ENCODE measurements around the gene LRPPRC. TPM values are rescaled to one million over a fixed set of nuclear protein-coding genes. Genes with fewer than 3 reads are reported as not detected.

Gene LRPPRC
- total RNA-seq, 2 donors from 2014 or later: 39.2 to 75.6 TPM

GRCh38 chr2:43946685-43947084 lies 49.1 kb downstream of the LRPPRC start:
- Histone ChIP-seq H3K27ac (no peak overlapping the region), H3K4me1 (no peaks in the 10 kb centered on the region), H3K27me3 (no peaks in the 10 kb centered on the region), H3K4me3 (no peak overlapping the region), H3K9me3 (no peaks in the 10 kb centered on the region), H3K36me3 (peaks cover 71% of the 10 kb centered on the region)
- no peak for TF ChIP-seq CTCF (IDR thresholded peaks at IDR 0.05)
- DNase-seq (ENCODE audit: low spot score): no peak

GRCh38 chr2:43945439-43945838 lies 50.4 kb downstream of the LRPPRC start:
- DNase-seq (ENCODE audit: low spot score): no peak
- H3K36me3 ChIP-seq: peaks cover 62% of the 10 kb centered on the region
- no peaks in the 10 kb centered on the region for H3K27me3 ChIP-seq
- no peak overlapping the region for H3K27ac ChIP-seq
- no peak for TF ChIP-seq CTCF (IDR thresholded peaks at IDR 0.05)
- no peak overlapping the region for H3K4me3 ChIP-seq
- H3K4me1 ChIP-seq: no peaks in the 10 kb centered on the region
- no peaks in the 10 kb centered on the region for H3K9me3 ChIP-seq

GRCh38 chr2:43944915-43945314 lies 50.9 kb downstream of the LRPPRC start:
- Histone ChIP-seq H3K4me3 (no peak overlapping the region), H3K36me3 (peaks cover 62% of the 10 kb centered on the region)
- no peak for TF ChIP-seq CTCF (IDR thresholded peaks at IDR 0.05)

GRCh38 chr2:43943809-43944452 lies 51.9 kb downstream of the LRPPRC start:
- Histone ChIP-seq H3K4me3 (no peak overlapping the region), H3K27ac (no peak overlapping the region), H3K27me3 (no peaks in the 10 kb centered on the region), H3K9me3 (no peaks in the 10 kb centered on the region), H3K36me3 (peaks cover 56% of the 10 kb centered on the region), H3K4me1 (no peaks in the 10 kb centered on the region)
- TF ChIP-seq CTCF (IDR thresholded peaks at IDR 0.05): no peak
- DNase-seq (ENCODE audit: low spot score): no peak

More at GRCh38 chr2:43944915-43945314, 50.9 kb downstream of the LRPPRC start:
- Histone ChIP-seq H3K4me1 (no peaks in the 10 kb centered on the region), H3K27me3 (no peaks in the 10 kb centered on the region), H3K9me3 (no peaks in the 10 kb centered on the region), H3K27ac (no peak overlapping the region)
- no peak for DNase-seq (ENCODE audit: low spot score)

- H3K4me1 ChIP-seq: no peaks in the 10 kb centered on the region
- no peaks in the 10 kb centered on the region for H3K9me3 ChIP-seq
- H3K4me3 ChIP-seq: no peak overlapping the region
- peaks cover 50% of the 10 kb centered on the region for H3K36me3 ChIP-seq
- H3K27ac ChIP-seq: no peak overlapping the region
- H3K27me3 ChIP-seq: no peaks in the 10 kb centered on the region
- no peak for TF ChIP-seq CTCF (IDR thresholded peaks at IDR 0.05)
- no peak for DNase-seq (ENCODE audit: low spot score)
Observed at GRCh38 chr2:43943323-43943722, 52.5 kb downstream of the LRPPRC start.

- no peak overlapping the region for H3K27ac ChIP-seq
- H3K4me1 ChIP-seq: no peaks in the 10 kb centered on the region
- H3K4me3 ChIP-seq: no peak overlapping the region
- no peak for DNase-seq (ENCODE audit: low spot score)
- peaks cover 45% of the 10 kb centered on the region for H3K36me3 ChIP-seq
- no peak for TF ChIP-seq CTCF (IDR thresholded peaks at IDR 0.05)
- no peaks in the 10 kb centered on the region for H3K9me3 ChIP-seq
- H3K27me3 ChIP-seq: no peaks in the 10 kb centered on the region
Observed at GRCh38 chr2:43942881-43943280, 52.9 kb downstream of the LRPPRC start.
